ENCODE data around the gene NACA.

The NACA gene

GRCh38 chr12:56668197-56668457, 57.0 kb downstream of the NACA start:
- no peak overlapping the region for H3K4me3 Mint-ChIP-seq
- peak overlapping the region in 1 of 2 donors; percentile 49 for H3K27ac Mint-ChIP-seq
- ATAC-seq (replicated peaks) = no peak
- H3K27me3 Mint-ChIP-seq = no peaks in the 10 kb centered on the region
- H3K36me3 Mint-ChIP-seq (ENCODE audit: insufficient read depth) = peaks cover 97% of the 10 kb centered on the region
- no peaks in the 10 kb centered on the region for H3K9me3 Mint-ChIP-seq
- H3K4me1 Mint-ChIP-seq (ENCODE audit: low read depth in 2 of 2) = peaks cover 15 to 19% of the 10 kb centered on the region in 2 donors
- DNase-seq = no peak

Measured in effector memory CD8-positive, alpha-beta T cell (primary cell).